DND-41 (cell line): ENCODE measurements around the gene ARHGAP20.

Source experiments
- EZH2 ChIP-seq: IDR thresholded peaks from 3 replicates; pipeline ENCODE4 v1.6.1; 2012; ENCODE audit warnings: borderline replicate concordance, low read depth, mild to moderate bottlenecking, moderate library complexity, low read length, inconsistent platforms; ENCODE audit not compliant: severe bottlenecking
- TF ChIP-seq, protein P1 (sequence below): IDR thresholded peaks from 2 replicates; pipeline ENCODE4 v1.5.1; 2012; ENCODE audit warnings: borderline replicate concordance, low read length, moderate library complexity, mild to moderate bottlenecking; ENCODE audit not compliant: poor library complexity, severe bottlenecking; ENCODE audit errors: extremely low read depth

GRCh38 chr11:110735455-110736170 lies 23.4 kb upstream of the ARHGAP20 start:
- TF ChIP-seq, protein P1, sequence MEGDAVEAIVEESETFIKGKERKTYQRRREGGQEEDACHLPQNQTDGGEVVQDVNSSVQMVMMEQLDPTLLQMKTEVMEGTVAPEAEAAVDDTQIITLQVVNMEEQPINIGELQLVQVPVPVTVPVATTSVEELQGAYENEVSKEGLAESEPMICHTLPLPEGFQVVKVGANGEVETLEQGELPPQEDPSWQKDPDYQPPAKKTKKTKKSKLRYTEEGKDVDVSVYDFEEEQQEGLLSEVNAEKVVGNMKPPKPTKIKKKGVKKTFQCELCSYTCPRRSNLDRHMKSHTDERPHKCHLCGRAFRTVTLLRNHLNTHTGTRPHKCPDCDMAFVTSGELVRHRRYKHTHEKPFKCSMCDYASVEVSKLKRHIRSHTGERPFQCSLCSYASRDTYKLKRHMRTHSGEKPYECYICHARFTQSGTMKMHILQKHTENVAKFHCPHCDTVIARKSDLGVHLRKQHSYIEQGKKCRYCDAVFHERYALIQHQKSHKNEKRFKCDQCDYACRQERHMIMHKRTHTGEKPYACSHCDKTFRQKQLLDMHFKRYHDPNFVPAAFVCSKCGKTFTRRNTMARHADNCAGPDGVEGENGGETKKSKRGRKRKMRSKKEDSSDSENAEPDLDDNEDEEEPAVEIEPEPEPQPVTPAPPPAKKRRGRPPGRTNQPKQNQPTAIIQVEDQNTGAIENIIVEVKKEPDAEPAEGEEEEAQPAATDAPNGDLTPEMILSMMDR = no peak
- TF ChIP-seq EZH2 = no peak
